ENCODE measurements around the gene RPS6KA5.
A peak's percentile ranks its signal among the peaks of the same experiment; 100 is the strongest.
"Not testable (repeated sequence)": the region's sequence is repeated elsewhere in the genome, so short reads cannot be mapped to it uniquely, and the experiment has no call there.

RPS6KA5 gene

GRCh38 chr14:90836692-90837063 lies 223.8 kb downstream of the RPS6KA5 start:
- no peak overlapping the region for H3K4me3 ChIP-seq (ENCODE audit: control insufficient read depth, low read depth, low read length)
- no peak for TF ChIP-seq CTCF (IDR thresholded peaks at IDR 0.05; ENCODE audit: control insufficient read depth, insufficient read depth, low read depth, low read length, missing control alignments)
- DNase-seq (ENCODE audit: low read depth), result no peak

GRCh38 chr14:90831821-90832220 lies 228.6 kb downstream of the RPS6KA5 start:
- no peak for DNase-seq (ENCODE audit: low read depth)
- H3K4me3 ChIP-seq (ENCODE audit: control insufficient read depth, low read depth, low read length), result no peak overlapping the region
- no peak for TF ChIP-seq CTCF (IDR thresholded peaks at IDR 0.05; ENCODE audit: control insufficient read depth, insufficient read depth, low read depth, low read length, missing control alignments)

GRCh38 chr14:90830931-90831701 lies 229.3 kb downstream of the RPS6KA5 start:
- no peak for TF ChIP-seq CTCF (IDR thresholded peaks at IDR 0.05; ENCODE audit: control insufficient read depth, insufficient read depth, low read depth, low read length, missing control alignments)
- H3K4me3 ChIP-seq (ENCODE audit: control insufficient read depth, low read depth, low read length), result no peak overlapping the region
- DNase-seq (ENCODE audit: low read depth), result no peak

GRCh38 chr14:90829677-90830076 lies 230.8 kb downstream of the RPS6KA5 start:
- TF ChIP-seq CTCF (IDR thresholded peaks at IDR 0.05; ENCODE audit: control insufficient read depth, insufficient read depth, low read depth, low read length, missing control alignments), result no peak
- no peak overlapping the region for H3K4me3 ChIP-seq (ENCODE audit: control insufficient read depth, low read depth, low read length)
- DNase-seq (ENCODE audit: low read depth), result no peak

GRCh38 chr14:90828642-90829487 lies 231.6 kb downstream of the RPS6KA5 start:
- peak overlapping the region; percentile 14 for H3K4me3 ChIP-seq (ENCODE audit: control insufficient read depth, low read depth, low read length)
- no peak for TF ChIP-seq CTCF (IDR thresholded peaks at IDR 0.05; ENCODE audit: control insufficient read depth, insufficient read depth, low read depth, low read length, missing control alignments)
- no peak for DNase-seq (ENCODE audit: low read depth)

GRCh38 chr14:90827919-90828610 lies 232.4 kb downstream of the RPS6KA5 start:
- no peak for DNase-seq (ENCODE audit: low read depth)
- TF ChIP-seq CTCF (IDR thresholded peaks at IDR 0.05; ENCODE audit: control insufficient read depth, insufficient read depth, low read depth, low read length, missing control alignments), result no peak
- peak overlapping the region; percentile 32 for H3K4me3 ChIP-seq (ENCODE audit: control insufficient read depth, low read depth, low read length)

- H3K4me3 ChIP-seq (ENCODE audit: control insufficient read depth, low read depth, low read length); DNase-seq (ENCODE audit: low read depth): not testable (repeated sequence)
Observed at GRCh38 chr14:90823542-90823941, 236.9 kb downstream of the RPS6KA5 start.

All from AG09309 (cell line).